ENCODE data around the gene MSL3B.

DNA sequence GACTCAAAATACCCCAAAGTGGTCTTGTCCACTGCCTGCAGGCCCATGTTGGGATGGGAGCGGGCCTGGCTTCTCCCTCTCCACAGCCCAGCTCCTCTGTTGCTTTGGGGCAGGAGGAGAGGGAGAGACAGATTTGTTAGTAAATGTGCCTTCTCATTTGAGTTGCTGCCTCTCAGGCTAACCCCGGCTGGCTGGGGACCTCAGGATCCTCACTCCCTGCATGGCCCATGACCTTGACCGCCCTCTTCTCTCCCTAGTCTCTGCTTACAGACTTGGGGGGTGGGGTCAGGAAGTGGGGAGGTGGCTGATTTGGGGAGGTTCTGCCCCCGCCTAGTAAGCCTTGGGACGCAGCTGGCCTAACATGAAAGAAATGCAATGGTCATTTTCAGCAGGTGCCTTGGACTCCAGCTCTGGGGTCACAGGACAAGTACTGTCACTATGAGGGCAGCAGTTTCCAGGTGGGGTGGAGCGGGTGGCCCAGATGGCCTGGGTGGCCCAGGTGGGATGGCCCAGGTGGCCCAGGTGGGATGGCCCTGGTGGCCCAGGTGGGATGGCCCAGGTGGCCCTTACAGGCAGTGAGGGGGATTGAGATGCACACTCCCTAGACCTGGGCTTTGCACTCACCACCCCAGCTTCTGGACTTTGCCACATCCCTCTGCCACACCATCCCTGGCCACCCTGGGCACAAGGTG lies 37.9 kb downstream of the MSL3B start:
- TF ChIP-seq, protein P1, sequence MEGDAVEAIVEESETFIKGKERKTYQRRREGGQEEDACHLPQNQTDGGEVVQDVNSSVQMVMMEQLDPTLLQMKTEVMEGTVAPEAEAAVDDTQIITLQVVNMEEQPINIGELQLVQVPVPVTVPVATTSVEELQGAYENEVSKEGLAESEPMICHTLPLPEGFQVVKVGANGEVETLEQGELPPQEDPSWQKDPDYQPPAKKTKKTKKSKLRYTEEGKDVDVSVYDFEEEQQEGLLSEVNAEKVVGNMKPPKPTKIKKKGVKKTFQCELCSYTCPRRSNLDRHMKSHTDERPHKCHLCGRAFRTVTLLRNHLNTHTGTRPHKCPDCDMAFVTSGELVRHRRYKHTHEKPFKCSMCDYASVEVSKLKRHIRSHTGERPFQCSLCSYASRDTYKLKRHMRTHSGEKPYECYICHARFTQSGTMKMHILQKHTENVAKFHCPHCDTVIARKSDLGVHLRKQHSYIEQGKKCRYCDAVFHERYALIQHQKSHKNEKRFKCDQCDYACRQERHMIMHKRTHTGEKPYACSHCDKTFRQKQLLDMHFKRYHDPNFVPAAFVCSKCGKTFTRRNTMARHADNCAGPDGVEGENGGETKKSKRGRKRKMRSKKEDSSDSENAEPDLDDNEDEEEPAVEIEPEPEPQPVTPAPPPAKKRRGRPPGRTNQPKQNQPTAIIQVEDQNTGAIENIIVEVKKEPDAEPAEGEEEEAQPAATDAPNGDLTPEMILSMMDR (IDR thresholded peaks at IDR 0.05): no peak
- no peak for TF ChIP-seq POLR2A (IDR thresholded peaks at IDR 0.05)
